Measurements from ENCODE around the gene NACA.
"Not testable (repeated sequence)": the region's sequence is repeated elsewhere in the genome, so short reads cannot be mapped to it uniquely, and the experiment has no call there.

- not testable (repeated sequence) for TF ChIP-seq POLR2A (IDR thresholded peaks at IDR 0.05)
- TF ChIP-seq, protein P1, sequence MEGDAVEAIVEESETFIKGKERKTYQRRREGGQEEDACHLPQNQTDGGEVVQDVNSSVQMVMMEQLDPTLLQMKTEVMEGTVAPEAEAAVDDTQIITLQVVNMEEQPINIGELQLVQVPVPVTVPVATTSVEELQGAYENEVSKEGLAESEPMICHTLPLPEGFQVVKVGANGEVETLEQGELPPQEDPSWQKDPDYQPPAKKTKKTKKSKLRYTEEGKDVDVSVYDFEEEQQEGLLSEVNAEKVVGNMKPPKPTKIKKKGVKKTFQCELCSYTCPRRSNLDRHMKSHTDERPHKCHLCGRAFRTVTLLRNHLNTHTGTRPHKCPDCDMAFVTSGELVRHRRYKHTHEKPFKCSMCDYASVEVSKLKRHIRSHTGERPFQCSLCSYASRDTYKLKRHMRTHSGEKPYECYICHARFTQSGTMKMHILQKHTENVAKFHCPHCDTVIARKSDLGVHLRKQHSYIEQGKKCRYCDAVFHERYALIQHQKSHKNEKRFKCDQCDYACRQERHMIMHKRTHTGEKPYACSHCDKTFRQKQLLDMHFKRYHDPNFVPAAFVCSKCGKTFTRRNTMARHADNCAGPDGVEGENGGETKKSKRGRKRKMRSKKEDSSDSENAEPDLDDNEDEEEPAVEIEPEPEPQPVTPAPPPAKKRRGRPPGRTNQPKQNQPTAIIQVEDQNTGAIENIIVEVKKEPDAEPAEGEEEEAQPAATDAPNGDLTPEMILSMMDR (IDR thresholded peaks at IDR 0.05), result not testable (repeated sequence)
These were observed 32.9 kb upstream of the NACA start for GRCh38 chr12:56757971-56758370.
